WI38 (cell line): ENCODE data around the gene EIF1B.

ENCODE experiments used
- H3K4me3 ChIP-seq: 2 replicates; pipeline ENCODE4 v1.5.1; 2011; ENCODE audit warnings: low read depth, mild to moderate bottlenecking, control low read depth, low read length
- CTCF ChIP-seq: IDR thresholded peaks from 2 replicates; pipeline ENCODE4 v1.5.1; 2012; ENCODE audit warnings: low read depth, mild to moderate bottlenecking, control low read depth, low read length

The EIF1B gene

DNA sequence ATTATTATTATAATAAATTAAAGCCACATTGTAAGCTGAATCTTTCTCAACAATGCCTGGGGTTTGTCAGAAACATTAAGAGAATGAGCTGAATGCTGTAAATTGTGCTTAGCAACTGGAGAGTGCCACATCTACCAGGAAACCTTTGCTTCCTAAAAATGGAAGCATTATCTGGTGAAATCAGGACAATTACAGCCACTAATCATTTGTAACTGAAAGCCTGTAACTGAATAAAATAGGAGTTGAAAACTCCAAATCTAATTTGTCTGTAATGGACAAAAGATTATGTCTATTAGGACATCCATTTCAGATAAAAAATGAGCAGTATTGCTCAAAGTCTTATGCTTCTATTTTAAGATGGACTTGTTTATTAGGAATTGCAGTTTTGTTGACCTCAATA lies 32.2 kb downstream of the EIF1B start:
- TF ChIP-seq CTCF: no peak
- no peak overlapping the region for H3K4me3 ChIP-seq

DNA sequence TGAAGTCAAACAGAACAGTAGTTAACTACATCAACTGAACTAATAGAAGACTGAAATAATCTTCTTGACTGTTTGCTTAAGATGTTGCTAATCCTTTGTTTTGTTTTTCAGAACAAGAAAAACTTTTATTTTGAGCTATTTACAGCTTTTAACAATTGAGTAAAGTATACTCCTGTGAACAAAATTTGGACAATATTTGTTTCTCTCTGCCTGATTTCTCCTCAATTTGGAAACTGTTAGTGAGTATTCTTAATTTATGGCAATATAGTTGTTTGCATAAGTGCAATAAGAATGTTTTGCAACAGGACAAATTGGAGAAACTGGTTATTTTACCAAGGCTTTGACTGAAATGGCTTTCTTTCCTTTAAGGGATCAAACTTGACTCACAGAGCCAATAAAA lies 41.0 kb downstream of the EIF1B start:
- TF ChIP-seq CTCF: no peak
- no peak overlapping the region for H3K4me3 ChIP-seq

- TF ChIP-seq CTCF: no peak
- no peak overlapping the region for H3K4me3 ChIP-seq
These were observed 45.9 kb downstream of the EIF1B start for GRCh38 chr3:40355410-40355809.

DNA sequence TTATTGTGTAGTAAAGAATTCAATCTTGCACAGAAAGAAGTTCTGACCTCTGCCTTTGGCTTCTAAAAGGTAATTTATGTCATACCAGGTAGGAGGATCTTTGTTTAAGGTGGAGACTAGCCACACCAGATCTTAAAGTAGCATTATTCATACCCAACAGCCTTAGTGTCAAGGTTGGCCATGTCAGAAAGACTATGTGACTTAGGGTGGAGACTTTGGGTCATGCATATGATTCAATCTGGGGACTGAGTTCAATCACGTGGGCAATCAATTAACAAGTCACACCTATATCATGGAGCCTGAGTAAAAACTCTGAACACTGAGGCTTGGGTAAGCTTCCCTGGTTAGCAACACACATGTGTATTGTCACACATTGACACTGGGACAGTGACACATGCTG lies 48.9 kb downstream of the EIF1B start:
- TF ChIP-seq CTCF: no peak
- no peak overlapping the region for H3K4me3 ChIP-seq
